Cardiac fibroblast (primary cell): ENCODE measurements around the gene SNX11.
"Not testable (repeated sequence)": the region's sequence is repeated elsewhere in the genome, so short reads cannot be mapped to it uniquely, and the experiment has no call there.

Experiments used
- DNase-seq, 2 donors: peaks; one replicate each; pipeline versions ENCODE4 v3.0.0 to v3.0.0-alpha.2; 2010; ENCODE audit warnings: low read depth in 2 of 2
- H3K4me3 ChIP-seq, 2 donors: replicated peaks in 1 of 2; 1 replicate in 1 of 2; 2 replicates in 1 of 2; pipeline ENCODE4 v1.5.1; 2011; ENCODE audit warnings: low read depth in 2 of 2, low read length in 2 of 2, mild to moderate bottlenecking in 2 of 2, moderate library complexity in 1 of 2
- CTCF ChIP-seq: IDR thresholded peaks from one replicate; pipeline ENCODE4 v1.5.1; 2011; ENCODE audit warnings: low read depth, mild to moderate bottlenecking, low read length, inconsistent platforms

The SNX11 gene

GRCh38 chr17:48066192-48066591 lies 41.4 kb upstream of the SNX11 start:
- no peak overlapping the region for H3K4me3 ChIP-seq
- TF ChIP-seq CTCF: no peak
- DNase-seq: no peak

- TF ChIP-seq CTCF: no peak
- no peak overlapping the region for H3K4me3 ChIP-seq
- DNase-seq: no peak
These were observed 40.9 kb upstream of the SNX11 start for GRCh38 chr17:48066656-48067055.

GRCh38 chr17:48067245-48067644 lies 40.3 kb upstream of the SNX11 start:
- no peak for DNase-seq
- no peak overlapping the region for H3K4me3 ChIP-seq
- TF ChIP-seq CTCF: no peak

- H3K4me3 ChIP-seq, DNase-seq: not testable (repeated sequence)
These were observed 39.8 kb upstream of the SNX11 start for GRCh38 chr17:48067808-48068207.

- peak in 1 of 2 donors; percentile 77 for DNase-seq
- H3K4me3 ChIP-seq: no peak overlapping the region
- TF ChIP-seq CTCF: peak; percentile 53
These were observed 39.0 kb upstream of the SNX11 start for GRCh38 chr17:48068491-48068961.

GRCh38 chr17:48070195-48070594 lies 37.4 kb upstream of the SNX11 start:
- no peak overlapping the region for H3K4me3 ChIP-seq
- TF ChIP-seq CTCF: no peak
- no peak for DNase-seq

GRCh38 chr17:48071654-48072053 lies 35.9 kb upstream of the SNX11 start:
- DNase-seq: peak in 1 of 2 donors; percentile 38
- TF ChIP-seq CTCF: no peak
- no peak overlapping the region for H3K4me3 ChIP-seq

- not testable (repeated sequence) for DNase-seq
These were observed 34.8 kb upstream of the SNX11 start for GRCh38 chr17:48072811-48073210.

GRCh38 chr17:48073566-48074094 lies 33.9 kb upstream of the SNX11 start:
- H3K4me3 ChIP-seq: not testable (repeated sequence)
- DNase-seq: peak in 1 of 2 donors; percentile 51

More at GRCh38 chr17:48072811-48073210, 34.8 kb upstream of the SNX11 start:
- not testable (repeated sequence) for H3K4me3 ChIP-seq
